ENCODE results near the gene AUTS2. TPM values are rescaled to one million over a fixed set of nuclear protein-coding genes. Genes with fewer than 3 reads are reported as not detected.

The AUTS2 gene
- polyA plus RNA-seq, 1 donor (not counting 4 experiments of a cell fraction or from before 2014, with no cell fraction given), result 4.7 TPM

DNA sequence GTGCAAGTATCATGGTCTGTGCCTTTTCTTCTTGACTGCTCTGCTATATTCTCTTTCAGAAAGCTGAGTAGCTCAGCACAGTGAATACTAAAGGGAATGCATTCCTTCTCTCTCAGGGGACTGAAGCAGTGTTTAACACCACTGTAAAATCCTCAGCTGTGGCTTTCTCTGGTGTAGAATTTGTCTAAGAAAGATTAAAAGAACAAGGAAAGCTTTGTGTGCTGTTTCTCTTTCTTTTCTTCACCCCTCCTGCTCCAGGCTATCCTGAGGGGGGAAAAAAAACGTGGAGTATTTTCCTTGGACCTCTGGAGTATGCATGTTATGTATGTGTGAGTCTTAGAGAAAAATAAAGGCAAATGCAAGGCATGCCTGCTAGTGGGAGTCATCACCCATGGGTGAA is 383.9 kb downstream of the AUTS2 start:
- no peaks in the 10 kb centered on the region for H4K20me1 ChIP-seq (ENCODE audit: control insufficient read depth, extremely low read depth, insufficient read depth, low read length)
- no peak overlapping the region for H3K27ac ChIP-seq (ENCODE audit: control insufficient read depth, insufficient read depth, low read length)
- no peaks in the 10 kb centered on the region for H3K27me3 ChIP-seq (ENCODE audit: control insufficient read depth, extremely low read depth, insufficient read depth, low read length)
- no peaks in the 10 kb centered on the region for H3K36me3 ChIP-seq (ENCODE audit: control insufficient read depth in 2 of 2, extremely low read depth in 1 of 2, insufficient read depth in 2 of 2, low read length in 2 of 2)
- no peak overlapping the region for H3K4me3 ChIP-seq (ENCODE audit: control insufficient read depth in 2 of 3, extremely low read depth in 1 of 3, insufficient read depth in 2 of 3, low read depth in 1 of 3, low read length in 3 of 3)
- no peaks in the 10 kb centered on the region for H3K79me2 ChIP-seq (ENCODE audit: control insufficient read depth, insufficient read depth, low read length)
- no peaks in the 10 kb centered on the region for H3K9me3 ChIP-seq (ENCODE audit: control insufficient read depth, low read depth, low read length)
- dilution Hi-C loops (cut with MboI; ENCODE audit: extremely low pct_ligation_motif_present, low sequenced_read_pairs), result no loop called here
- H3K4me1 ChIP-seq (ENCODE audit: control insufficient read depth, extremely low read depth, insufficient read depth, low read length), result no peaks in the 10 kb centered on the region
- no peak for TF ChIP-seq EZH2 (IDR thresholded peaks at IDR 0.05; ENCODE audit: low read length)
- TF ChIP-seq, protein P1, sequence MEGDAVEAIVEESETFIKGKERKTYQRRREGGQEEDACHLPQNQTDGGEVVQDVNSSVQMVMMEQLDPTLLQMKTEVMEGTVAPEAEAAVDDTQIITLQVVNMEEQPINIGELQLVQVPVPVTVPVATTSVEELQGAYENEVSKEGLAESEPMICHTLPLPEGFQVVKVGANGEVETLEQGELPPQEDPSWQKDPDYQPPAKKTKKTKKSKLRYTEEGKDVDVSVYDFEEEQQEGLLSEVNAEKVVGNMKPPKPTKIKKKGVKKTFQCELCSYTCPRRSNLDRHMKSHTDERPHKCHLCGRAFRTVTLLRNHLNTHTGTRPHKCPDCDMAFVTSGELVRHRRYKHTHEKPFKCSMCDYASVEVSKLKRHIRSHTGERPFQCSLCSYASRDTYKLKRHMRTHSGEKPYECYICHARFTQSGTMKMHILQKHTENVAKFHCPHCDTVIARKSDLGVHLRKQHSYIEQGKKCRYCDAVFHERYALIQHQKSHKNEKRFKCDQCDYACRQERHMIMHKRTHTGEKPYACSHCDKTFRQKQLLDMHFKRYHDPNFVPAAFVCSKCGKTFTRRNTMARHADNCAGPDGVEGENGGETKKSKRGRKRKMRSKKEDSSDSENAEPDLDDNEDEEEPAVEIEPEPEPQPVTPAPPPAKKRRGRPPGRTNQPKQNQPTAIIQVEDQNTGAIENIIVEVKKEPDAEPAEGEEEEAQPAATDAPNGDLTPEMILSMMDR (optimal IDR thresholded peaks at IDR 0.05 in 1 of 3, IDR thresholded peaks at IDR 0.05 in 1 of 3, conservative IDR thresholded peaks at IDR 0.05 in 1 of 3; ENCODE audit: extremely low read depth in 1 of 3, insufficient read depth in 2 of 3, low read length in 3 of 3), result no peak
- H3K4me2 ChIP-seq (ENCODE audit: control insufficient read depth, extremely low read depth, insufficient read depth, low read depth, low read length), result no peak overlapping the region
- H3K9me1 ChIP-seq (ENCODE audit: control insufficient read depth, extremely low read depth, insufficient read depth, low read length), result no peaks in the 10 kb centered on the region
- no peak overlapping the region for H3K9ac ChIP-seq (ENCODE audit: control insufficient read depth, extremely low read depth, insufficient read depth, low read length)
- DNase-seq (ENCODE audit: low read depth, low spot score) (no peak), FAIRE-seq (no peak)
- no peak overlapping the region for H2AFZ ChIP-seq (ENCODE audit: control insufficient read depth, low read length)

DNA sequence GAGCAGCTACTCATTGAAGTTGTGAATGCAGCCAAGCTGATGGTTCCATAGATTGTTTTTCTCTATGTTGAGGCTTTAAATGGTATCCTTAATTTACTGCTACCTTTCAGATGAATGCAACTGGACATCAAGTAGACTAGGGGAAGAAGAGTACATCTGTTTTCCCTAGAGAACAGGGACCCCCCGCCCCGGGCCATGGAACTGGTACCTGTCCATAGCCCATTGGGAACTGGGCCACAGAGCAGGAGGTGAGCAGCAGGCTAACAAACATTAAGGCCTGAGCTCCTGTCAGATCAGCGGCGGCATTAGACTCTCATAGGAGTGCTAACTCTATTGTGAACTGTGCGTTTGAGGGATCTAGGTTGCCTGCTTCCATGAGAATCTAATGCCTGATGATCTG is 391.3 kb downstream of the AUTS2 start:
- Histone ChIP-seq H3K4me3 (ENCODE audit: control insufficient read depth in 2 of 3, extremely low read depth in 1 of 3, insufficient read depth in 2 of 3, low read depth in 1 of 3, low read length in 3 of 3) (no peak overlapping the region), H4K20me1 (ENCODE audit: control insufficient read depth, extremely low read depth, insufficient read depth, low read length) (no peaks in the 10 kb centered on the region), H3K9me1 (ENCODE audit: control insufficient read depth, extremely low read depth, insufficient read depth, low read length) (no peaks in the 10 kb centered on the region), H3K9ac (ENCODE audit: control insufficient read depth, extremely low read depth, insufficient read depth, low read length) (no peak overlapping the region), H3K27ac (ENCODE audit: control insufficient read depth, insufficient read depth, low read length) (no peak overlapping the region), H3K9me3 (ENCODE audit: control insufficient read depth, low read depth, low read length) (no peaks in the 10 kb centered on the region), H3K4me2 (ENCODE audit: control insufficient read depth, extremely low read depth, insufficient read depth, low read depth, low read length) (no peak overlapping the region), H3K27me3 (ENCODE audit: control insufficient read depth, extremely low read depth, insufficient read depth, low read length) (no peaks in the 10 kb centered on the region), H3K36me3 (ENCODE audit: control insufficient read depth in 2 of 2, extremely low read depth in 1 of 2, insufficient read depth in 2 of 2, low read length in 2 of 2) (no peaks in the 10 kb centered on the region), H3K79me2 (ENCODE audit: control insufficient read depth, insufficient read depth, low read length) (no peaks in the 10 kb centered on the region), H3K4me1 (ENCODE audit: control insufficient read depth, extremely low read depth, insufficient read depth, low read length) (no peaks in the 10 kb centered on the region), H2AFZ (ENCODE audit: control insufficient read depth, low read length) (no peak overlapping the region)
- DNase-seq (ENCODE audit: low read depth, low spot score) (no peak), FAIRE-seq (no peak)
- TF ChIP-seq EZH2 (IDR thresholded peaks at IDR 0.05; ENCODE audit: low read length), result no peak
- TF ChIP-seq, protein P1 (optimal IDR thresholded peaks at IDR 0.05 in 1 of 3, IDR thresholded peaks at IDR 0.05 in 1 of 3, conservative IDR thresholded peaks at IDR 0.05 in 1 of 3; ENCODE audit: extremely low read depth in 1 of 3, insufficient read depth in 2 of 3, low read length in 3 of 3), result no peak
- dilution Hi-C loops (cut with MboI; ENCODE audit: extremely low pct_ligation_motif_present, low sequenced_read_pairs), result no loop called here
